ENCODE measurements around the gene RPS28.

DNA sequence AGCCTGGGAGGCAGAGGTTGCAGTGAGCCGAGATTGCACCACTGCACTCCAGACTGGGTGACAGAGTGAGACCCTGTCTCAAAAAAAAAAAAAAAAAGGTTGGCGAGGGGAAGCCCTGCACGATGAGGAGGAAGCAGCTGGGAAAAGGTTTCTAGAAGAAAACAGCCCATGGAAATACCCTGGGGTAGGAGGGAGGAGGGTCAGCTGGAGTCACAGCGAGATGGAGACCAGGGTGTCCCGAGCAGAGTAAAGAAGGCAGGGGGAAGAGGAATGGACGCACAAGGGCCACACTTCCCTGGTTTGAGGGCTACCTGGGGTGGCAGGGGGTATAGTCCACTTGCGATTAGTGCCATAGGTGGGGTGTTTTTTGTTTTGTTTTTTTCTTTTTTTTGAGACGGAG, 15.4 kb downstream of the RPS28 start:
- TF ChIP-seq, protein P1, sequence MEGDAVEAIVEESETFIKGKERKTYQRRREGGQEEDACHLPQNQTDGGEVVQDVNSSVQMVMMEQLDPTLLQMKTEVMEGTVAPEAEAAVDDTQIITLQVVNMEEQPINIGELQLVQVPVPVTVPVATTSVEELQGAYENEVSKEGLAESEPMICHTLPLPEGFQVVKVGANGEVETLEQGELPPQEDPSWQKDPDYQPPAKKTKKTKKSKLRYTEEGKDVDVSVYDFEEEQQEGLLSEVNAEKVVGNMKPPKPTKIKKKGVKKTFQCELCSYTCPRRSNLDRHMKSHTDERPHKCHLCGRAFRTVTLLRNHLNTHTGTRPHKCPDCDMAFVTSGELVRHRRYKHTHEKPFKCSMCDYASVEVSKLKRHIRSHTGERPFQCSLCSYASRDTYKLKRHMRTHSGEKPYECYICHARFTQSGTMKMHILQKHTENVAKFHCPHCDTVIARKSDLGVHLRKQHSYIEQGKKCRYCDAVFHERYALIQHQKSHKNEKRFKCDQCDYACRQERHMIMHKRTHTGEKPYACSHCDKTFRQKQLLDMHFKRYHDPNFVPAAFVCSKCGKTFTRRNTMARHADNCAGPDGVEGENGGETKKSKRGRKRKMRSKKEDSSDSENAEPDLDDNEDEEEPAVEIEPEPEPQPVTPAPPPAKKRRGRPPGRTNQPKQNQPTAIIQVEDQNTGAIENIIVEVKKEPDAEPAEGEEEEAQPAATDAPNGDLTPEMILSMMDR (IDR thresholded peaks at IDR 0.05; ENCODE audit: insufficient read depth, low read length), result no peak
- TF ChIP-seq, protein P2, sequence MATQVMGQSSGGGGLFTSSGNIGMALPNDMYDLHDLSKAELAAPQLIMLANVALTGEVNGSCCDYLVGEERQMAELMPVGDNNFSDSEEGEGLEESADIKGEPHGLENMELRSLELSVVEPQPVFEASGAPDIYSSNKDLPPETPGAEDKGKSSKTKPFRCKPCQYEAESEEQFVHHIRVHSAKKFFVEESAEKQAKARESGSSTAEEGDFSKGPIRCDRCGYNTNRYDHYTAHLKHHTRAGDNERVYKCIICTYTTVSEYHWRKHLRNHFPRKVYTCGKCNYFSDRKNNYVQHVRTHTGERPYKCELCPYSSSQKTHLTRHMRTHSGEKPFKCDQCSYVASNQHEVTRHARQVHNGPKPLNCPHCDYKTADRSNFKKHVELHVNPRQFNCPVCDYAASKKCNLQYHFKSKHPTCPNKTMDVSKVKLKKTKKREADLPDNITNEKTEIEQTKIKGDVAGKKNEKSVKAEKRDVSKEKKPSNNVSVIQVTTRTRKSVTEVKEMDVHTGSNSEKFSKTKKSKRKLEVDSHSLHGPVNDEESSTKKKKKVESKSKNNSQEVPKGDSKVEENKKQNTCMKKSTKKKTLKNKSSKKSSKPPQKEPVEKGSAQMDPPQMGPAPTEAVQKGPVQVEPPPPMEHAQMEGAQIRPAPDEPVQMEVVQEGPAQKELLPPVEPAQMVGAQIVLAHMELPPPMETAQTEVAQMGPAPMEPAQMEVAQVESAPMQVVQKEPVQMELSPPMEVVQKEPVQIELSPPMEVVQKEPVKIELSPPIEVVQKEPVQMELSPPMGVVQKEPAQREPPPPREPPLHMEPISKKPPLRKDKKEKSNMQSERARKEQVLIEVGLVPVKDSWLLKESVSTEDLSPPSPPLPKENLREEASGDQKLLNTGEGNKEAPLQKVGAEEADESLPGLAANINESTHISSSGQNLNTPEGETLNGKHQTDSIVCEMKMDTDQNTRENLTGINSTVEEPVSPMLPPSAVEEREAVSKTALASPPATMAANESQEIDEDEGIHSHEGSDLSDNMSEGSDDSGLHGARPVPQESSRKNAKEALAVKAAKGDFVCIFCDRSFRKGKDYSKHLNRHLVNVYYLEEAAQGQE (IDR thresholded peaks at IDR 0.05; ENCODE audit: insufficient replicate concordance, low read depth), result no peak
- TF ChIP-seq GABPA (IDR thresholded peaks at IDR 0.05; ENCODE audit: low read depth), result no peak
